ENCODE data around the gene VPS11.

DNA sequence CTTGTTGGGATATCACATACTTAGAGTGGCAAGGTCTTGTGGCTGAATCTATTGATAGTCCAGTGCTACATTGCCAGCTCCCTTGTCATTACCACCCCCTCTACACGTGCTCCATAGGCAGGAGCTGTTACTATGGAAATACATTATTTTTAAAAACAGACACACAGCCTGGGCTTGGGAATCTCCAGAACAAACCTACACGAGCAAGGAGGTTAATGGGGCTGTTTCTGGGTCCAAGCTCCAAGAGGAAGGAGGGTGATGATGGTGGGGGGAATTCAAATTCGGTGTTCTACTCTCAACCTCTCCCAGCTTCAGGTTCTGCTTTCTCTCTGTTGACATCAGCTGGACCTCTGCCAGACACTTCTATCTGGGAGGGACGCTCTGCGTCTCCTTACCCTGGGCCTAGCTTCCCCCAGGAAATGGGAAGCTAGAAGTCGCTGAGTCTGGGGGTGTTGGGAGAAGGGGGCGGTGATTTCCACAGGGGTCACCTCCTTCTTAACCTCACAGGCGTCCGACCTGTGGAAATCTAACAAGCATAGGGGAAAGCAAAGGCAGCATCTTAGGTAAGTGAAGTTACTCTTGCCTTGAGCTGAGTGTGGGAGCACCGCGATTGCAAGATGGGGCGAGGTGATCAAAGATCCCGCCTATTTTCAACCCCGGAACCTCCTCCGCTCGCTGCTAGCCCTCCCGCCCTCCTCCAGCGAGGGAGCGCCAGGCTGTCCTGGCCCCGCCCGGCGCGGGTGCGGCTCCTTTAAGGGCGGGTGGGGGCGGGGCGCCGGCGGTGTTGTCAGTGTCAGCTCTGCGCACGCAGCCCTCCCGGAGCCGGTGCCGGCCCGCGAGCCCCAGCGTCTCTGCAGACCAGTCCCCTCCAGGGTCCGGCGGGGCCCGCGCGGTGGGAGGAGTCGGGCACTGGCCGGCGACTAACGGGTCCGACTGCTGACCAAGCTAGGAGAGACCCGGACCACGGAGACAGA lies 39.2 kb downstream of the VPS11 start, which contains the start of gene C2CD2L:
- TF ChIP-seq, protein P1, sequence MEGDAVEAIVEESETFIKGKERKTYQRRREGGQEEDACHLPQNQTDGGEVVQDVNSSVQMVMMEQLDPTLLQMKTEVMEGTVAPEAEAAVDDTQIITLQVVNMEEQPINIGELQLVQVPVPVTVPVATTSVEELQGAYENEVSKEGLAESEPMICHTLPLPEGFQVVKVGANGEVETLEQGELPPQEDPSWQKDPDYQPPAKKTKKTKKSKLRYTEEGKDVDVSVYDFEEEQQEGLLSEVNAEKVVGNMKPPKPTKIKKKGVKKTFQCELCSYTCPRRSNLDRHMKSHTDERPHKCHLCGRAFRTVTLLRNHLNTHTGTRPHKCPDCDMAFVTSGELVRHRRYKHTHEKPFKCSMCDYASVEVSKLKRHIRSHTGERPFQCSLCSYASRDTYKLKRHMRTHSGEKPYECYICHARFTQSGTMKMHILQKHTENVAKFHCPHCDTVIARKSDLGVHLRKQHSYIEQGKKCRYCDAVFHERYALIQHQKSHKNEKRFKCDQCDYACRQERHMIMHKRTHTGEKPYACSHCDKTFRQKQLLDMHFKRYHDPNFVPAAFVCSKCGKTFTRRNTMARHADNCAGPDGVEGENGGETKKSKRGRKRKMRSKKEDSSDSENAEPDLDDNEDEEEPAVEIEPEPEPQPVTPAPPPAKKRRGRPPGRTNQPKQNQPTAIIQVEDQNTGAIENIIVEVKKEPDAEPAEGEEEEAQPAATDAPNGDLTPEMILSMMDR (IDR thresholded peaks at IDR 0.05), result no peak
- TF ChIP-seq POLR2AphosphoS5 (IDR thresholded peaks at IDR 0.05) (peak in 1 of 3 donors; percentile 14), POLR2A (IDR thresholded peaks at IDR 0.05) (no peak), EP300 (IDR thresholded peaks at IDR 0.05) (no peak)
